ENCODE data around the gene HHAT.

DNA sequence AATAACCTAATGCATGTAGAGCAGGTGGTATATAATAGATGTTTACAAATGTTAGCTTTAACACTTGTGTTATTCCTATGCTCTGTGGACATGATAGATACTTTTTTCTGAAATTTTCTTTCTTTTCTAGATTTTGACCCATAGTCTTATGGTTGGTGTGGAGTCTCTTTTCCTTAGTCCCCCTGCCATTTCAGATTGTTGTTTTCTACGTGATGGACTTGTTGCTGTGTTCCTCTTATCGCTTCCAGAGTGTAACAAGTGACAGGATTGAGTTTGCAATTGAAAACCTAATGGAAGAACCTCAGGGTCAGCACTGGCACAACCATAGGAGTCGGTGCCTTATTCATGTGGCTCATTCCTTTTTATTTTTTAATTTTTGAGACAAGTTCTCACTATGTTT, 136.4 kb downstream of the HHAT start:
- TF ChIP-seq ZNF639 (CRISPR knock-in tag; conservative IDR thresholded peaks at IDR 0.05 in 1 of 2, IDR thresholded peaks at IDR 0.05 in 1 of 2) (no peak), PYGO2 (tag; IDR thresholded peaks at IDR 0.05) (no peak), SIRT6 (IDR thresholded peaks at IDR 0.05; ENCODE audit: low read depth, low read length) (no peak), POLR2AphosphoS5 (IDR thresholded peaks at IDR 0.05; ENCODE audit: control insufficient read depth, insufficient read depth, low read depth, low read length) (no peak), CBX8 (IDR thresholded peaks at IDR 0.05; ENCODE audit: borderline replicate concordance, extremely low read depth, low read depth, low read length, poor library complexity, severe bottlenecking) (no peak), MTA1 (IDR thresholded peaks at IDR 0.05; ENCODE audit: borderline replicate concordance) (no peak)
- TF ChIP-seq, protein P1, sequence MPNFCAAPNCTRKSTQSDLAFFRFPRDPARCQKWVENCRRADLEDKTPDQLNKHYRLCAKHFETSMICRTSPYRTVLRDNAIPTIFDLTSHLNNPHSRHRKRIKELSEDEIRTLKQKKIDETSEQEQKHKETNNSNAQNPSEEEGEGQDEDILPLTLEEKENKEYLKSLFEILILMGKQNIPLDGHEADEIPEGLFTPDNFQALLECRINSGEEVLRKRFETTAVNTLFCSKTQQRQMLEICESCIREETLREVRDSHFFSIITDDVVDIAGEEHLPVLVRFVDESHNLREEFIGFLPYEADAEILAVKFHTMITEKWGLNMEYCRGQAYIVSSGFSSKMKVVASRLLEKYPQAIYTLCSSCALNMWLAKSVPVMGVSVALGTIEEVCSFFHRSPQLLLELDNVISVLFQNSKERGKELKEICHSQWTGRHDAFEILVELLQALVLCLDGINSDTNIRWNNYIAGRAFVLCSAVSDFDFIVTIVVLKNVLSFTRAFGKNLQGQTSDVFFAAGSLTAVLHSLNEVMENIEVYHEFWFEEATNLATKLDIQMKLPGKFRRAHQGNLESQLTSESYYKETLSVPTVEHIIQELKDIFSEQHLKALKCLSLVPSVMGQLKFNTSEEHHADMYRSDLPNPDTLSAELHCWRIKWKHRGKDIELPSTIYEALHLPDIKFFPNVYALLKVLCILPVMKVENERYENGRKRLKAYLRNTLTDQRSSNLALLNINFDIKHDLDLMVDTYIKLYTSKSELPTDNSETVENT (CRISPR knock-in tag; IDR thresholded peaks at IDR 0.05): no peak
- TF ChIP-seq, protein P2, sequence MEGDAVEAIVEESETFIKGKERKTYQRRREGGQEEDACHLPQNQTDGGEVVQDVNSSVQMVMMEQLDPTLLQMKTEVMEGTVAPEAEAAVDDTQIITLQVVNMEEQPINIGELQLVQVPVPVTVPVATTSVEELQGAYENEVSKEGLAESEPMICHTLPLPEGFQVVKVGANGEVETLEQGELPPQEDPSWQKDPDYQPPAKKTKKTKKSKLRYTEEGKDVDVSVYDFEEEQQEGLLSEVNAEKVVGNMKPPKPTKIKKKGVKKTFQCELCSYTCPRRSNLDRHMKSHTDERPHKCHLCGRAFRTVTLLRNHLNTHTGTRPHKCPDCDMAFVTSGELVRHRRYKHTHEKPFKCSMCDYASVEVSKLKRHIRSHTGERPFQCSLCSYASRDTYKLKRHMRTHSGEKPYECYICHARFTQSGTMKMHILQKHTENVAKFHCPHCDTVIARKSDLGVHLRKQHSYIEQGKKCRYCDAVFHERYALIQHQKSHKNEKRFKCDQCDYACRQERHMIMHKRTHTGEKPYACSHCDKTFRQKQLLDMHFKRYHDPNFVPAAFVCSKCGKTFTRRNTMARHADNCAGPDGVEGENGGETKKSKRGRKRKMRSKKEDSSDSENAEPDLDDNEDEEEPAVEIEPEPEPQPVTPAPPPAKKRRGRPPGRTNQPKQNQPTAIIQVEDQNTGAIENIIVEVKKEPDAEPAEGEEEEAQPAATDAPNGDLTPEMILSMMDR (IDR thresholded peaks at IDR 0.05 in 2 of 3, conservative IDR thresholded peaks at IDR 0.05 in 1 of 3; ENCODE audit: insufficient read depth in 2 of 3, low read depth in 1 of 3, low read length in 3 of 3): no peak
